Choroid plexus epithelial cell (primary cell): Measurements from ENCODE around the gene PACC1.
A peak's percentile ranks its signal among the peaks of the same experiment; 100 is the strongest.

Experiments used
- DNase-seq: peaks from one replicate; pipeline ENCODE4 v3.0.0-alpha.2; 2010; ENCODE audit warnings: low read depth
- H3K4me3 ChIP-seq: 2 replicates; pipeline ENCODE4 v1.5.1; 2011; ENCODE audit warnings: low read depth, mild to moderate bottlenecking, control low read depth, low read length, moderate library complexity
- CTCF ChIP-seq: conservative IDR thresholded peaks from 2 replicates; pipeline ENCODE4 v1.5.1; 2011; ENCODE audit warnings: low read depth, mild to moderate bottlenecking, control low read depth, inconsistent platforms, low read length, moderate library complexity

The PACC1 gene

GRCh38 chr1:212414328-212415106 is at the start of gene PACC1:
PACC1 (minus strand) TSS chr1:212414886; CDS start chr1:212414757, 129 bp downstream.
- peak; percentile 7 for TF ChIP-seq CTCF
- peak; percentile 83 for DNase-seq
- peak within 1 kb of the TSS; percentile 98 for H3K4me3 ChIP-seq

DNA sequence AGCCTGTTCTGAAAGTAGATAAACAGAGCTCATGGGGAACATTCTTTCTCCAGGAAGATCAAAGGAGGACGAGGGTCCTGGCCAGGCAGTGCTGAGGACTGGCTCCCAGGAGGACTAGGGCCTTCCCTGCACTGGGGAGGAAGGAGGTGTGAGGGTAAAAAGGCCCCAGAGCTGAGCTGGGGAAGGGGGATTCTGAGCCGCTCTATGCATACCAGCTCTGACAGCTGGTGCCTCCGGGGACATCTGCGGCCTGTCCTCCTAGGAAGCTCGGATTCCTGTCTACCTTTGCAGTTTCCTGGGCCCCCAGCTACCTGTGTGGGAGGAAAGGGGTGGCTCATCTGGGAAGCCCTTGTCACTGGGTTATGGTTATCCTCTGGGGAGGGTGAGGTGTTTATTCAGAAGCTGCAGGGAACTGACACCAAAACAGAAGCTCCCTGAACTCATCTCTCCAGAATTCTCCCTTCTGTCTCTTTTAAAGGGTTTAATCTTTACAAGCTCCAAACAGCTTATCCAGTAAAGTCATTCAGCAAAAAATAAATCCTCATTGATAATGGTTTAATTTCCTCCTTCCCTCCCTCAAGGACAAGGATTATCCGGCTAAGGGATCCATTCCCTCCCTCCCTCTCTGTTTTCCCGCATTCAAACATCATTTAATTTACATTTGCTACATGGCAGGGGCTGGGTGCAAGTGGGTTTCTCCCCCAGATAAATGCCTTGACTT is 49.0 kb upstream of the PACC1 start:
- no peak for TF ChIP-seq CTCF
- DNase-seq = no peak
- H3K4me3 ChIP-seq = no peak overlapping the region

- no peak overlapping the region for H3K4me3 ChIP-seq
- DNase-seq = no peak
- no peak for TF ChIP-seq CTCF
Measured at GRCh38 chr1:212461916-212462660, 47.4 kb upstream of the PACC1 start.

GRCh38 chr1:212460376-212460775 is 45.7 kb upstream of the PACC1 start:
- no peak overlapping the region for H3K4me3 ChIP-seq
- TF ChIP-seq CTCF = no peak
- no peak for DNase-seq

GRCh38 chr1:212459656-212460055 is 45.0 kb upstream of the PACC1 start:
- TF ChIP-seq CTCF = no peak
- no peak overlapping the region for H3K4me3 ChIP-seq
- no peak for DNase-seq

GRCh38 chr1:212458817-212459216 is 44.1 kb upstream of the PACC1 start:
- DNase-seq = no peak
- TF ChIP-seq CTCF = no peak
- H3K4me3 ChIP-seq = no peak overlapping the region
